ENCODE results near the gene KRTAP5-6.

GRCh38 chr11:1674173-1675131 is 22.5 kb upstream of the KRTAP5-6 start:
- TF ChIP-seq POLR2A (IDR thresholded peaks at IDR 0.05; ENCODE audit: low read length) (no peak), ZNF302 (CRISPR knock-in tag; IDR thresholded peaks at IDR 0.05) (no peak), CTCF (IDR thresholded peaks at IDR 0.05) (no peak), MAX (IDR thresholded peaks at IDR 0.05) (no peak), CEBPB (IDR thresholded peaks at IDR 0.05) (no peak), JUNB (IDR thresholded peaks at IDR 0.05) (no peak)

Data from A549 (cell line).